Activated CD4-positive, alpha-beta T cell treated with anti-CD3 and anti-CD28 coated beads, Interleukin-2, amount 10 ng/mL, durations not matched to agents 24 days and 14 days (primary cell): ENCODE data around the gene NRG3. TPM values are rescaled to one million over a fixed set of nuclear protein-coding genes. Genes with fewer than 3 reads are reported as not detected.

Experiments
- DNase-seq: peaks from one replicate; pipeline ENCODE4 v3.0.0; 2022
- H3K27ac Mint-ChIP-seq: one replicate; pipeline ENCODE4 v1.8.0; 2022; ENCODE audit warnings: mild to moderate bottlenecking, mixed read lengths
- H3K27me3 Mint-ChIP-seq: one replicate; pipeline ENCODE4 v1.8.0; 2022; ENCODE audit warnings: mixed read lengths
- H3K36me3 Mint-ChIP-seq: one replicate; pipeline ENCODE4 v1.8.0; 2022; ENCODE audit warnings: low read depth, mild to moderate bottlenecking, mixed read lengths
- H3K4me1 Mint-ChIP-seq: one replicate; pipeline ENCODE4 v1.8.0; 2021; ENCODE audit warnings: mixed read lengths
- H3K4me3 Mint-ChIP-seq: one replicate; pipeline ENCODE4 v1.8.0; 2022; ENCODE audit warnings: mild to moderate bottlenecking, moderate library complexity, mixed read lengths
- H3K9me3 Mint-ChIP-seq: one replicate; pipeline ENCODE4 v1.8.0; 2021; ENCODE audit warnings: mixed read lengths
- intact Hi-C: fragments of 100-400 bp; cut with micrococcal nuclease; formaldehyde crosslinking; loops from one replicate; pipeline ENCODE4 v1.15.1; 2023
- total RNA-seq: library from RNA; stranded (reverse); gene quantifications from 2 replicates; pipeline ENCODE4 v1.2.3, GENCODE V29; 2022

NRG3 gene
- total RNA-seq = not detected in 2 replicates

GRCh38 chr10:81874875-81875466 is at the start of gene NRG3:
TSS of gene NRG3 (plus strand) at chr10:81875194.
- Mint-ChIP-seq H3K9me3 (no peaks in the 10 kb centered on the region), H3K27ac (no peak within 1 kb of the TSS), H3K4me3 (peak within 1 kb of the TSS; percentile 62), H3K4me1 (peaks cover 5% of the 10 kb centered on the region), H3K27me3 (peaks cover 50% of the 10 kb centered on the region), H3K36me3 (no peaks in the 10 kb centered on the region)
- no peak for DNase-seq
- intact Hi-C loops = no loop called here

- Mint-ChIP-seq H3K27me3 (no peaks in the 10 kb centered on the region), H3K27ac (no peak overlapping the region), H3K4me3 (no peak overlapping the region), H3K9me3 (no peaks in the 10 kb centered on the region), H3K36me3 (no peaks in the 10 kb centered on the region), H3K4me1 (no peaks in the 10 kb centered on the region)
- intact Hi-C loops = no loop called here
- no peak for DNase-seq
Observed at GRCh38 chr10:81828251-81828650, 46.7 kb upstream of the NRG3 start.

DNA sequence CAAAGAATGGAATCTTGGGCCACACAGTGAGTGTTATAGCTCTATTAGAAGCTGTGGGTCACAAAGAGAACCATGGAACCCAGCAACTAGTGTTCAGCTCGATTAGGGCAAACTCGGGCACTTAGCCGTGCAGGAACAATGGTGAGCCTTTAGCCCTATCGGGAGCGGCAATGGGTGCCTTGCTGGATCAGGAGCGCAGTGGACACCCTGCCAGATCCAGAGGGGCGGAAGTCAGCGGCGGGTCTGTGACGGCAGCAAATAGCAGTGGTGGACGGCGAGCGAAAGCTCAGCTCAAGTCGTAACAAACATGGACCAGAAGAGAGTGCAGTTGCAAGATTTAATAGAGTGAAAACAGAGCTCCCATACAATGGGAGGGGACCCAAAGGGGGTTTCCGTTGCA is 43.9 kb upstream of the NRG3 start:
- DNase-seq = no peak
- no peaks in the 10 kb centered on the region for H3K27me3 Mint-ChIP-seq
- H3K4me1 Mint-ChIP-seq = no peaks in the 10 kb centered on the region
- no peak overlapping the region for H3K27ac Mint-ChIP-seq
- H3K36me3 Mint-ChIP-seq = no peaks in the 10 kb centered on the region
- no peak overlapping the region for H3K4me3 Mint-ChIP-seq
- intact Hi-C loops = no loop called here
- no peaks in the 10 kb centered on the region for H3K9me3 Mint-ChIP-seq

- no peak for DNase-seq
- Mint-ChIP-seq H3K36me3 (no peaks in the 10 kb centered on the region), H3K27ac (no peak overlapping the region), H3K4me3 (no peak overlapping the region), H3K4me1 (no peaks in the 10 kb centered on the region), H3K27me3 (no peaks in the 10 kb centered on the region), H3K9me3 (no peaks in the 10 kb centered on the region)
- intact Hi-C loops = no loop called here
Observed at GRCh38 chr10:81838950-81839349, 36.0 kb upstream of the NRG3 start.

DNA sequence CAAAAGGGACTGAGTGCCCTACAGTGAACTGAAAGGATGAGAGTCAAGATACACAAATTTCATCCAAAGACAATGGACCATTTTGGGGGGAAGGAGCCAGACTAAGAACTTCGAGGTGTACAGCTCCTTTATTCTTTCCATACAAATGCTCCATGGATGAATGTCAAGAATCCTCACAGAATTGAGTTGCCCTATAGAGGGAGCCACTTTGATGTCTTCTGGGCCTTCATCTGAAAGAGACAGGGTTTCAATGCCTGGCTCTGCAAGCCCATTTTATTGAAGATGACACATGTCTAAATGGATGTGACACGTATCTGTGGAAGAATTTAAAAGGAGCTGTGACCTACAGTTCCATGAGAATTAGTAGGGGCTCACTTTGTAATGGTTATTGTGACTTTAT is 32.0 kb upstream of the NRG3 start:
- Mint-ChIP-seq H3K4me1 (no peaks in the 10 kb centered on the region), H3K36me3 (no peaks in the 10 kb centered on the region), H3K9me3 (no peaks in the 10 kb centered on the region), H3K27ac (no peak overlapping the region), H3K4me3 (no peak overlapping the region), H3K27me3 (no peaks in the 10 kb centered on the region)
- intact Hi-C loops = no loop called here
- DNase-seq = no peak

GRCh38 chr10:81847675-81848074 is 27.3 kb upstream of the NRG3 start:
- H3K27me3 Mint-ChIP-seq = no peaks in the 10 kb centered on the region
- DNase-seq = no peak
- H3K4me1 Mint-ChIP-seq = no peaks in the 10 kb centered on the region
- H3K9me3 Mint-ChIP-seq = no peaks in the 10 kb centered on the region
- no peak overlapping the region for H3K4me3 Mint-ChIP-seq
- no peaks in the 10 kb centered on the region for H3K36me3 Mint-ChIP-seq
- intact Hi-C loops = no loop called here
- no peak overlapping the region for H3K27ac Mint-ChIP-seq

- intact Hi-C loops = no loop called here
- no peak for DNase-seq
- no peaks in the 10 kb centered on the region for H3K27me3 Mint-ChIP-seq
- no peaks in the 10 kb centered on the region for H3K4me1 Mint-ChIP-seq
- no peaks in the 10 kb centered on the region for H3K9me3 Mint-ChIP-seq
- no peak overlapping the region for H3K4me3 Mint-ChIP-seq
- no peak overlapping the region for H3K27ac Mint-ChIP-seq
- H3K36me3 Mint-ChIP-seq = no peaks in the 10 kb centered on the region
Observed at GRCh38 chr10:81848514-81848913, 26.5 kb upstream of the NRG3 start.

GRCh38 chr10:81848931-81849330 is 26.1 kb upstream of the NRG3 start:
- no peaks in the 10 kb centered on the region for H3K27me3 Mint-ChIP-seq
- DNase-seq = no peak
- intact Hi-C loops = no loop called here
- no peak overlapping the region for H3K4me3 Mint-ChIP-seq
- no peaks in the 10 kb centered on the region for H3K9me3 Mint-ChIP-seq
- no peak overlapping the region for H3K27ac Mint-ChIP-seq
- H3K36me3 Mint-ChIP-seq = no peaks in the 10 kb centered on the region
- no peaks in the 10 kb centered on the region for H3K4me1 Mint-ChIP-seq

DNA sequence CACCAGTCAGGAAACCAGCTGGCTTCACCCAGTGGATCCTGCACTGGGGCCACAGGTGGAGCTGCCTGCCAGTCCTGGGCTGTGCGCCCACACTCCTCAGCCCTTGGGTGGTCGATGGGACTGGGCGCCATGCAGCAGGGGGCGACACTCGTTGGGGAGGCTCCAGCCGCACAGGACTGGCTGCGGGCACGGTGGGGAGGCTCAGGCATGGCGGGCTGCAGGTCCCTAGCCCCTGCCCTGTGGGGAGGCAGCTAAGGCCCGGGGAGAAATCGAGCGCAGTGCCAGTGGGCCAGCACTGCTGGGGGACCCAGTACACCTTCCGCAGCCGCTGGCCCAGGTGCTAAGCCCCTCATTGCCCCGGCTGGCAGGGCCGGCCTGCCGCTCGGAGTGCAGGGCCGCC is 12.4 kb upstream of the NRG3 start:
- Mint-ChIP-seq H3K4me1 (peaks cover 3% of the 10 kb centered on the region), H3K36me3 (no peaks in the 10 kb centered on the region), H3K27ac (no peak overlapping the region), H3K9me3 (peaks cover 6% of the 10 kb centered on the region), H3K27me3 (no peaks in the 10 kb centered on the region), H3K4me3 (no peak overlapping the region)
- no peak for DNase-seq
- intact Hi-C loops = no loop called here

GRCh38 chr10:81863771-81864170 is 11.2 kb upstream of the NRG3 start:
- H3K4me3 Mint-ChIP-seq = no peak overlapping the region
- no peaks in the 10 kb centered on the region for H3K27me3 Mint-ChIP-seq
- intact Hi-C loops = no loop called here
- no peak for DNase-seq
- H3K9me3 Mint-ChIP-seq = peaks cover 6% of the 10 kb centered on the region
- H3K4me1 Mint-ChIP-seq = peaks cover 3% of the 10 kb centered on the region
- no peaks in the 10 kb centered on the region for H3K36me3 Mint-ChIP-seq
- H3K27ac Mint-ChIP-seq = no peak overlapping the region

DNA sequence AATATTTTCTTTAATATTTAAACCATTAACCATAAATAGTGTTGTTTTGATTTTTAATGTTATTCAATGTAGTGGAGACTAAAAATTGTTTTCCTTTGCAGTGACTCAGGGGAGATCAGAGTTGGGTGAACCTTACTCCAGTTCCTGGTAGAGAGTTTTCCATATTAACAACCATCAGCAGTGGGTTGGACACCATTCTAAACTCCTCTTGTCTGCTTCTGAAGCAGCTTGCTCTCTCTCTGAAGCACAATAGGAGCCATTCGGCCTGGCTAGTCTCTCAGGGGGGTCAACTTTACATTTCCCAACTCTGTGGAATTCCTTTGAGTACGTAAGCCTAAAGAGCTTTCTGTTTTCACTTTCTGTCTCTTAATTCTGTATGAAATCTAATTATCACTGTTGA is 9.4 kb upstream of the NRG3 start:
- no peak overlapping the region for H3K27ac Mint-ChIP-seq
- no peaks in the 10 kb centered on the region for H3K36me3 Mint-ChIP-seq
- no peaks in the 10 kb centered on the region for H3K27me3 Mint-ChIP-seq
- no peak for DNase-seq
- H3K9me3 Mint-ChIP-seq = peaks cover under 1% of the 10 kb centered on the region
- intact Hi-C loops = no loop called here
- H3K4me3 Mint-ChIP-seq = no peak overlapping the region
- peaks cover 3% of the 10 kb centered on the region for H3K4me1 Mint-ChIP-seq

DNA sequence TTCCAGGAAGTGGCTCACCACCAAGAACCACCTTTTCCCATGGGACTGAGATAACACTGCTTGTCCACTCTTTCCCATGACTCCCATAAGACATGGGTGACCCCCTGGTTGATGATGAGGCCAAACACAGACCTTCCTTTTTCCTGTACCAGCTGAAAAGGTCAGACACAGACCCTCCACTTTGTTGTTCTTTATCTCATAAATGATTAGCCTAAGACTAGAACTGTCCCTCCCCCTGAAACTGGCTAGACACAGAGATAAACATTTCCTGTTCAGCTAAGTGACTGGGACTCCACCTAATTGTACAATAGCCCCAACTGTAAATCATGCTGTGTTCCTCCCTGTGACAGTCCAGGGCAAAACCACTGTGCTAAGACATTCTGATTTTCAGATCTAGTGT is 8.2 kb upstream of the NRG3 start:
- Mint-ChIP-seq H3K27me3 (peaks cover 5% of the 10 kb centered on the region), H3K36me3 (no peaks in the 10 kb centered on the region), H3K4me1 (peaks cover 3% of the 10 kb centered on the region), H3K9me3 (no peaks in the 10 kb centered on the region), H3K4me3 (no peak overlapping the region), H3K27ac (no peak overlapping the region)
- intact Hi-C loops = no loop called here
- DNase-seq = no peak

DNA sequence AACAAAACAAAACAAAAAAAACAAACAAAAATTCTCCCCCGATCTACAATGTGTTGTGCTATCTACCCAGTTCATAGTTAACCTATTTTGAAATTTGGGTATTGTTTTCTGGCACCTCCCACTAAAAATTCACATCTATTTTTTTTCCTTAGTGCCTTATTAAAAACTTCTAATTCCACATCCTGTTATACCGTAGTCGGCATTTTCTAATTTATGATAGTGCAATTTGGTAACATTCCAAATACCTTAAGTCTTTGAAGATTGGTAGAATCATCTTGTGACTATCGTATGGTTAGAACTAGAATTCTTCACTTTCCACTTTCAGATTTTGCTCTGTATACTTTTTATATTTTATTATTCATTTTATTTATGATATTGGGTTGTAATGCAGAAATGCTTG is 4.5 kb upstream of the NRG3 start:
- DNase-seq = no peak
- peaks cover 3% of the 10 kb centered on the region for H3K4me1 Mint-ChIP-seq
- intact Hi-C loops = no loop called here
- peaks cover 21% of the 10 kb centered on the region for H3K27me3 Mint-ChIP-seq
- no peak overlapping the region for H3K27ac Mint-ChIP-seq
- no peaks in the 10 kb centered on the region for H3K36me3 Mint-ChIP-seq
- no peak overlapping the region for H3K4me3 Mint-ChIP-seq
- no peaks in the 10 kb centered on the region for H3K9me3 Mint-ChIP-seq

GRCh38 chr10:81871558-81871957 is 3.4 kb upstream of the NRG3 start:
- DNase-seq = no peak
- Mint-ChIP-seq H3K36me3 (no peaks in the 10 kb centered on the region), H3K4me3 (no peak overlapping the region), H3K4me1 (peaks cover 7% of the 10 kb centered on the region), H3K27ac (no peak overlapping the region), H3K27me3 (peaks cover 32% of the 10 kb centered on the region), H3K9me3 (no peaks in the 10 kb centered on the region)
- intact Hi-C loops = no loop called here

- intact Hi-C loops = no loop called here
- H3K9me3 Mint-ChIP-seq = no peaks in the 10 kb centered on the region
- no peak for DNase-seq
- H3K27ac Mint-ChIP-seq = no peak overlapping the region
- no peak overlapping the region for H3K4me3 Mint-ChIP-seq
- H3K36me3 Mint-ChIP-seq = no peaks in the 10 kb centered on the region
- H3K27me3 Mint-ChIP-seq = peaks cover 39% of the 10 kb centered on the region
- H3K4me1 Mint-ChIP-seq = peaks cover 5% of the 10 kb centered on the region
Observed at GRCh38 chr10:81872206-81872862, 2.7 kb upstream of the NRG3 start.
